Activated CD4-positive, alpha-beta T cell treated with anti-CD3 and anti-CD28 coated beads, Interleukin-2, amount 50 U/mL, for 48 hours (primary cell): ENCODE data around the gene HEPACAM2.

Experiments used
- DNase-seq, 2 experiments: peaks; one replicate each; pipeline ENCODE4 v3.0.0-alpha.2; 2020

The HEPACAM2 gene

DNA sequence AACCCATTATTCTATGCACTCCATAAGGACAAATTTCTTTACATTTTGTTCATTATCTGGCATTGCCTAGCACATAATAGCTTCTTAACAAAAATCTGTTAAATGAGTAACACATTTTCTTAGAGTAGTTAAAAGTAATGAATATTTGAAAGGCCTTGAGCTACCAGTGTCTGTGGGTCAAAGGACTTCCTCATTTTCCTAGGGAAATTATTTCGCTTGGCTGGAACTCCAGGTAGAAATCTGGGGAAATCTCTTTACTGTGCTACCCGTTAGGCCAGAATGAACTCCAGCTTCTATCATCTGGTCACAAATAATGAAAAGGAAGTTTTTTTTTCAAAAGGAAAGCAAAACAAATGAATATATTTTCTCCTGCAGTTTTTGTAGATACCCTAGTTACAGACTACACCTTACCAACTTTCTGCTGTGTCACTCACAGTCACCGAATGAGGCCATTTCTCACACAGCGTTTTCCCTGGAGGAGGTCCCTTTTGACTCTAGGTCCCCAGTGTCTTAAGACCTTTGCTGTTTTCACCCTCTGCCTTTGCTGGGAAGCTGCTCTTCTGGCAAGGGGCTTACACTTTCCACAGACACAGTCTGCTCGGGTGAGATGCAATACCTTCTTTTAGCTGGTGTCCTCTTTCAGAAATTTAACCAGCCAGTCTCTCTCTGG, 79.7 kb downstream of the HEPACAM2 start:
- peak; percentile 7 to 10 for DNase-seq

DNA sequence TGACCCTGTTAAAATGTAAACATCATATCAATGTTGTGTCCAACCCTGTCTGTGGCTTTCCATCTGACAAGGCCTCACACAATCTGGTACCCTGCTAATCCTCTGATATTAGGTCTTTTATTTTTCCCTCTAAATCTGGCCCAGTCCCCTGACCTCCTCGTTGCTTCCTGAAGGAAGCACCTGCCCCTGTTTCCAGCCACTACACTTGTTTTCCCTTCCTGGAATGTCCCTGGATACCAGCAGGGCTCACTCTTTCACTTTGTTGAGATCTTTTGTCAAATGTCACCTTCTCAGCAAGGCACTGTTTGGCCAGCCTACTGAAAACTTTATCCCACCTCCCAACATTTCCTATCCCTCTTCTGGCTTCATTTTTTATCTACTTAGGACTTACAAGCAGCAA, 80.2 kb downstream of the HEPACAM2 start:
- no peak for DNase-seq

GRCh38 chr7:93145354-93145753, 80.9 kb downstream of the HEPACAM2 start:
- no peak for DNase-seq

- DNase-seq: no peak
Observed at GRCh38 chr7:93142127-93142526, 84.1 kb downstream of the HEPACAM2 start.

DNA sequence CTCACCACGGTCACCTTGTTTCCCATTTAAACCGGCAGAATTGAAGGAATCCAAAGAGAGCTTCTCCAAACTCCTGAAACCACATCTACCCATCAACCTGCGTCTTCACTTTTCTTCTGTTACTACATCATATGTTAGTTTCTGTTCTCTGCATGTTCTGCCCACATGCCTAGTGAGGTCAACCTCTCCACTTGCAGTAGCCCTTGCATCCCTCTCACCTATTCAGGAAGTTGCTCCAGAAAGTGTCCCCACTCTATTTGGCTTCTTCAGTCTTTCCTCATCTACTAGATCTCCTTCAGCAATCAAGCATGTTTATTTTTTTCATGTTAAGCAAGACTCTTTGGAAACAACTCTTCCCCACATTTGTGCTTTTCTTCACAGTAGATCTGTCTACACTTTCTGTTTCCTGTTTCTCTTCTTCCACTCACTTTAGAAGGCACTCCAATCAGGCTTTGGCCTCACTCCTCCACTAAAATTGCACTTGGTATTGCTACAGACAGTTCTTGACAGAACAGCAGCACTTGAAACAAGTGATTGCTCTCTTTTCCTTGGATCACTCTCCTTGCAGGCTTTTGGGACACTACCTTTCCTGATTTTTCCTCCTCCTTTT, 85.6 kb downstream of the HEPACAM2 start:
- DNase-seq: no peak

- DNase-seq: no peak
Observed at GRCh38 chr7:93138576-93138975, 87.7 kb downstream of the HEPACAM2 start.
